ENCODE measurements around the gene CLASRP. TPM values are rescaled to one million over a fixed set of nuclear protein-coding genes. Genes with fewer than 3 reads are reported as not detected.

Gene CLASRP
- total RNA-seq, 1 experiment from 2014 or later: 126 TPM

DNA sequence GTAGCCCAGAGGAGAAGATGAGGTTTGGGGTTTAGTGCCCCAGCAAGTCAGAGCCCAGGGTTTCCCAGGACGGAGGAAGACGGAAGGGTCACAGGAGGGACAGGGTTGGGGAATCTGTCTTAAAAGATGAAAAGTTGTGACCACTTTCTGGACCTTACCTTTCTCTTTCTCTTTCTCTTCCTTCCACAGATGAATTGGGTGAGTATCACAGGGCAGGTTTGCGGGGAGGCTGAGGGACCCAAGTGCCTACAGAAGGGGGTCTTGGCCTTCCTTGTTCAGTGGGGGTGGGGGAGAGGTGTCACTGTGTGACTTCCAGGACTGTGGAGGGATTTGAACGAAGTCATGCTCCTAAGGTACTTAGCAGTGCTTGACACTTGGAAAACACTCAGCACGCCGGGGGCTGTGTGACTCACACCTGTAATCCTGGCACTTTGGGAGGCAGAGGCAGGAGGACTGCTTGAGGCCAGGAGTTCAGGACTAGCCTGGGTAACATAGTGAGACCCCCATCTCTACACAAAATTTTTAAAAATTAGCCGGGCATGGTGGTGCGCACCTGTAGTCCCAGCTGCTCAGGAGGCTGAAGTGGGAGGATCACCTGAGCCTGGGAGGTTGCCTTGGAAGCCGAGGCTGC lies 29.1 kb upstream of the CLASRP start:
- Mint-ChIP-seq H3K36me3 (ENCODE audit: insufficient read depth, unreplicated experiment) (peaks cover 58% of the 10 kb centered on the region), H3K27ac (ENCODE audit: unreplicated experiment) (no peak overlapping the region), H3K27me3 (ENCODE audit: unreplicated experiment) (no peaks in the 10 kb centered on the region), H3K4me3 (ENCODE audit: low read depth, unreplicated experiment) (no peak overlapping the region), H3K9me3 (ENCODE audit: low read depth, unreplicated experiment) (no peaks in the 10 kb centered on the region), H3K4me1 (ENCODE audit: low read depth, unreplicated experiment) (no peaks in the 10 kb centered on the region)
- DNase-seq: no peak
- TF ChIP-seq CTCF (IDR thresholded peaks at IDR 0.05; ENCODE audit: unreplicated experiment): no peak
- no TSS peak for BruUV-seq (replicated peaks)
- intact Hi-C loops (cut with micrococcal nuclease; ENCODE audit: unreplicated experiment): no loop called here
- CTCF ChIA-PET: no interaction called here

DNA sequence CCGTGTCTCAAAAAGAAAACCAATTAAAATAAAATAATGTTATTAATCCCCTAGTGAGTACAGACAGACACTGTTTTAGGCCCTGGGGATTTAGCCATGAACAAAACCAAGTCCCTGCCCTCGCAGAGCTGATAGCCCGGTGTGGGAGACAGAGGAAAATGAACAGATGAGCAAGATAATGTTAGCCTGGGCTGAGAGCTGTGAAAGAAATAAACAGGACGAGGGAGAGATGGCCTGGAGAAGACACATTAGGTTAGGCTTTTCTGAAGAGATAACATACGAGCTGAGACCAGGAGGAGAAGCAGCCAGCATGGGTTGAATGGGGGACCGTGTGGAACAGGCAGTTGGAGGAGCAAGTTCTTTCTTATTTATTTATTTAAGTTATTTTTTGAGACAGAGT lies 28.5 kb upstream of the CLASRP start:
- no peak overlapping the region for H3K4me3 Mint-ChIP-seq (ENCODE audit: low read depth, unreplicated experiment)
- TF ChIP-seq CTCF (IDR thresholded peaks at IDR 0.05; ENCODE audit: unreplicated experiment): no peak
- H3K9me3 Mint-ChIP-seq (ENCODE audit: low read depth, unreplicated experiment): no peaks in the 10 kb centered on the region
- H3K36me3 Mint-ChIP-seq (ENCODE audit: insufficient read depth, unreplicated experiment): peaks cover 63% of the 10 kb centered on the region
- intact Hi-C loops (cut with micrococcal nuclease; ENCODE audit: unreplicated experiment): no loop called here
- no peak overlapping the region for H3K27ac Mint-ChIP-seq (ENCODE audit: unreplicated experiment)
- DNase-seq: no peak
- CTCF ChIA-PET: no interaction called here
- no TSS peak for BruUV-seq (replicated peaks)
- no peaks in the 10 kb centered on the region for H3K27me3 Mint-ChIP-seq (ENCODE audit: unreplicated experiment)
- H3K4me1 Mint-ChIP-seq (ENCODE audit: low read depth, unreplicated experiment): no peaks in the 10 kb centered on the region

- Mint-ChIP-seq H3K4me3 (ENCODE audit: low read depth, unreplicated experiment) (no peak overlapping the region), H3K27ac (ENCODE audit: unreplicated experiment) (no peak overlapping the region), H3K27me3 (ENCODE audit: unreplicated experiment) (no peaks in the 10 kb centered on the region), H3K36me3 (ENCODE audit: insufficient read depth, unreplicated experiment) (peaks cover 57% of the 10 kb centered on the region), H3K9me3 (ENCODE audit: low read depth, unreplicated experiment) (no peaks in the 10 kb centered on the region), H3K4me1 (ENCODE audit: low read depth, unreplicated experiment) (no peaks in the 10 kb centered on the region)
- TF ChIP-seq CTCF (IDR thresholded peaks at IDR 0.05; ENCODE audit: unreplicated experiment): no peak
- no TSS peak for BruUV-seq (replicated peaks)
- DNase-seq: no peak
- CTCF ChIA-PET: no interaction called here
- intact Hi-C loops (cut with micrococcal nuclease; ENCODE audit: unreplicated experiment): no loop called here
Observed at GRCh38 chr19:45011959-45012358, 26.9 kb upstream of the CLASRP start.

GRCh38 chr19:45016388-45017314 lies 22.2 kb upstream of the CLASRP start:
- DNase-seq: peak; percentile 81
- intact Hi-C loops (cut with micrococcal nuclease; ENCODE audit: unreplicated experiment): no loop called here
- H3K27me3 Mint-ChIP-seq (ENCODE audit: unreplicated experiment): no peaks in the 10 kb centered on the region
- H3K4me3 Mint-ChIP-seq (ENCODE audit: low read depth, unreplicated experiment): no peak overlapping the region
- H3K4me1 Mint-ChIP-seq (ENCODE audit: low read depth, unreplicated experiment): no peaks in the 10 kb centered on the region
- no TSS peak for BruUV-seq (replicated peaks)
- no peaks in the 10 kb centered on the region for H3K9me3 Mint-ChIP-seq (ENCODE audit: low read depth, unreplicated experiment)
- peaks cover 57% of the 10 kb centered on the region for H3K36me3 Mint-ChIP-seq (ENCODE audit: insufficient read depth, unreplicated experiment)
- TF ChIP-seq CTCF (IDR thresholded peaks at IDR 0.05; ENCODE audit: unreplicated experiment): peak; percentile 86
- CTCF ChIA-PET: interaction anchor here (0.5 to 1.0 kb wide), 2 partner anchors 109 to 291 kb away, joined by 3 to 5 read pairs; no protein-coding TSS in a partner anchor
- no peak overlapping the region for H3K27ac Mint-ChIP-seq (ENCODE audit: unreplicated experiment)
